Lower leg skin (tissue), 3 donors: ENCODE results near the gene CYTH1.

Source experiments
- POLR2A ChIP-seq, 2 donors: fragments of 450-650 bp; IDR thresholded peaks; one replicate each; pipeline ENCODE4 v1.6.1; 2016 to 2017; ENCODE audit warnings: antibody characterized with exemption in 2 of 2, mild to moderate bottlenecking in 1 of 2, moderate library complexity in 1 of 2
- TF ChIP-seq, protein P1 (sequence below), 3 donors: fragments of 450-650 bp; IDR thresholded peaks; one replicate each; pipeline ENCODE4 v1.5.1; 2016; ENCODE audit warnings: antibody characterized with exemption in 3 of 3, mild to moderate bottlenecking in 3 of 3, moderate library complexity in 2 of 3

GRCh38 chr17:78774956-78775571 lies 7.0 kb downstream of the CYTH1 start:
- TF ChIP-seq, protein P1, sequence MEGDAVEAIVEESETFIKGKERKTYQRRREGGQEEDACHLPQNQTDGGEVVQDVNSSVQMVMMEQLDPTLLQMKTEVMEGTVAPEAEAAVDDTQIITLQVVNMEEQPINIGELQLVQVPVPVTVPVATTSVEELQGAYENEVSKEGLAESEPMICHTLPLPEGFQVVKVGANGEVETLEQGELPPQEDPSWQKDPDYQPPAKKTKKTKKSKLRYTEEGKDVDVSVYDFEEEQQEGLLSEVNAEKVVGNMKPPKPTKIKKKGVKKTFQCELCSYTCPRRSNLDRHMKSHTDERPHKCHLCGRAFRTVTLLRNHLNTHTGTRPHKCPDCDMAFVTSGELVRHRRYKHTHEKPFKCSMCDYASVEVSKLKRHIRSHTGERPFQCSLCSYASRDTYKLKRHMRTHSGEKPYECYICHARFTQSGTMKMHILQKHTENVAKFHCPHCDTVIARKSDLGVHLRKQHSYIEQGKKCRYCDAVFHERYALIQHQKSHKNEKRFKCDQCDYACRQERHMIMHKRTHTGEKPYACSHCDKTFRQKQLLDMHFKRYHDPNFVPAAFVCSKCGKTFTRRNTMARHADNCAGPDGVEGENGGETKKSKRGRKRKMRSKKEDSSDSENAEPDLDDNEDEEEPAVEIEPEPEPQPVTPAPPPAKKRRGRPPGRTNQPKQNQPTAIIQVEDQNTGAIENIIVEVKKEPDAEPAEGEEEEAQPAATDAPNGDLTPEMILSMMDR (IDR thresholded peaks at IDR 0.05): no peak
- TF ChIP-seq POLR2A (IDR thresholded peaks at IDR 0.05): no peak
